A549 (cell line): ENCODE data around the gene FIBP. TPM values are rescaled to one million over a fixed set of nuclear protein-coding genes. Genes with fewer than 3 reads are reported as not detected.
A peak's percentile ranks its signal among the peaks of the same experiment; 100 is the strongest.

Experiments
- ATAC-seq, 2 experiments: fragments of 200-7000 bp in 1 of 2; fragments of >200 bp in 1 of 2; cut with Nextera tagmentation in 1 of 2; cut with Tn5 transposase in 1 of 2; 3 replicates each; pipeline versions ENCODE4 v1.8.0 to v1.9.1; 2018 to 2020; ENCODE audit warnings: mild to moderate bottlenecking in 1 of 2, moderate library complexity in 1 of 2
- CTCF ChIA-PET: fragments of 300-600 bp; sonication (Branson Sonifier 250); formaldehyde crosslinking; extraction: SDS; loops from one replicate; lab custom pipeline; 2021; ENCODE audit warnings: antibody characterized with exemption, inconsistent platforms; lab: Yijun Ruan, JAX
- POLR2A ChIA-PET: fragments of 350-600 bp; formaldehyde crosslinking; extraction: SDS; loops from one replicate; lab custom pipeline; 2021; ENCODE audit warnings: antibody characterized with exemption, inconsistent platforms; lab: Yijun Ruan, JAX
- DNase-seq, 2 experiments: peaks; one replicate each; pipeline versions ENCODE4 v3.0.0 to v3.0.0-alpha.2; 2011 to 2016; ENCODE audit warnings: low read depth in 1 of 2, low spot score in 1 of 2
- FAIRE-seq: peaks from 2 replicates; lab custom pipeline; 2011; peaks lifted over from hg19 to GRCh38; lab: Jason Lieb, UNC
- H3K27ac ChIP-seq, 2 experiments: fragments of >200 bp; sonication (Bioruptor Twin); formaldehyde crosslinking; 3 replicates each; pipeline ENCODE4 v1.5.1; 2016 to 2017
- H3K4me1 ChIP-seq: fragments of >200 bp; sonication (Bioruptor Twin); formaldehyde crosslinking; 3 replicates; pipeline ENCODE4 v1.6.1; 2016
- H3K4me2 ChIP-seq: fragments of >200 bp; sonication (Bioruptor Twin); formaldehyde crosslinking; 3 replicates; pipeline ENCODE4 v1.6.1; 2016
- H3K4me3 ChIP-seq: fragments of >200 bp; sonication (Bioruptor Twin); formaldehyde crosslinking; 3 replicates; pipeline ENCODE4 v1.5.1; 2016
- H3K9me3 ChIP-seq: fragments of >200 bp; sonication (Bioruptor Twin); formaldehyde crosslinking; 3 replicates; pipeline ENCODE4 v1.6.1; 2016
- BHLHE40 ChIP-seq: IDR thresholded peaks from 2 replicates; pipeline ENCODE4 v1.6.1; 2012; ENCODE audit warnings: low read depth, low read length, inconsistent platforms
- FOSB ChIP-seq: fragments of 250-450 bp; sonication (Bioruptor Pico); IDR thresholded peaks from 2 replicates; pipeline ENCODE4 v1.5.0; 2020; ENCODE audit warnings: mild to moderate bottlenecking, moderate library complexity
- FOSL2 ChIP-seq, 2 experiments: fragments of 450-650 bp in 1 of 2; fragments of >200 bp in 1 of 2; sonication (Bioruptor Twin) in 1 of 2; formaldehyde crosslinking; IDR thresholded peaks; 2 replicates each; pipeline versions ENCODE4 v1.5.0 to v1.6.1; 2016 to 2020; ENCODE audit warnings: mild to moderate bottlenecking in 1 of 2, moderate library complexity in 1 of 2
- FOXS1 ChIP-seq: fragments of 250-450 bp; sonication (Bioruptor Pico); IDR thresholded peaks from 2 replicates; pipeline ENCODE4 v1.5.0; 2020; ENCODE audit warnings: mild to moderate bottlenecking, moderate library complexity
- GATA3 ChIP-seq: IDR thresholded peaks from 2 replicates; pipeline ENCODE4 v1.6.1; 2012; ENCODE audit warnings: borderline replicate concordance
- HDAC2 ChIP-seq: fragments of 200-600 bp; sonication (generic); IDR thresholded peaks from 2 replicates; pipeline ENCODE4 v1.6.1; 2016
- HEYL ChIP-seq: fragments of 250-450 bp; sonication (Bioruptor Pico); IDR thresholded peaks from 2 replicates; pipeline ENCODE4 v1.8.0; 2021; ENCODE audit warnings: mild to moderate bottlenecking, moderate library complexity
- HOXB13 ChIP-seq: fragments of 250-450 bp; sonication (Bioruptor Pico); IDR thresholded peaks from 2 replicates; pipeline ENCODE4 v1.5.0; 2020; ENCODE audit warnings: low read depth, mild to moderate bottlenecking, moderate library complexity
- HOXB5 ChIP-seq: fragments of 250-450 bp; sonication (Bioruptor Pico); IDR thresholded peaks from 2 replicates; pipeline ENCODE4 v1.5.0; 2020; ENCODE audit warnings: mild to moderate bottlenecking, moderate library complexity
- JUN ChIP-seq, 2 experiments: fragments of >200 bp; sonication (Bioruptor Twin); formaldehyde crosslinking; IDR thresholded peaks; 2 replicates in 1 of 2; 3 replicates in 1 of 2; pipeline ENCODE4 v1.6.1; 2016 to 2017
- MAFK ChIP-seq: fragments of 450-650 bp; IDR thresholded peaks from 2 replicates; pipeline ENCODE4 v1.6.1; 2014; ENCODE audit not compliant: partially characterized antibody
- MAX ChIP-seq: IDR thresholded peaks from 2 replicates; pipeline ENCODE4 v1.6.1; 2012
- MAZ ChIP-seq: fragments of 150-350 bp; IDR thresholded peaks from 2 replicates; pipeline ENCODE4 v1.6.1; 2014; ENCODE audit warnings: antibody characterized with exemption, low read depth, low read length, borderline replicate concordance
- NR3C1 ChIP-seq: fragments of >200 bp; sonication (Bioruptor Twin); formaldehyde crosslinking; IDR thresholded peaks from 3 replicates; pipeline ENCODE4 v1.6.1; 2017
- SMC3 ChIP-seq: fragments of >200 bp; sonication (Bioruptor Twin); formaldehyde crosslinking; IDR thresholded peaks from 3 replicates; pipeline ENCODE4 v1.6.1; 2018; ENCODE audit warnings: inconsistent platforms
- ZNF302 ChIP-seq: fragments of 250-450 bp; sonication (Bioruptor Pico); IDR thresholded peaks from 2 replicates; pipeline ENCODE4 v1.9.0; 2021; ENCODE audit warnings: inconsistent platforms, mild to moderate bottlenecking, moderate library complexity
- ZSCAN20 ChIP-seq: fragments of 250-450 bp; sonication (Bioruptor Pico); IDR thresholded peaks from 2 replicates; pipeline ENCODE4 v1.8.0; 2022; ENCODE audit warnings: mild to moderate bottlenecking, moderate library complexity
- WGBS: methylation state at CpG from one replicate; pipeline ENCODE4 v1.1.6; 2017; ENCODE audit errors: missing lambda C conversion rate; 5-methylcytosine and 5-hydroxymethylcytosine counted together
- polyA plus RNA-seq, 4 experiments: library from polyadenylated mRNA; depleted of rRNA in 3 of 4; stranded (reverse); fragments of >200 nt; fragmentation: RNase III in 1 of 4; extraction: RNeasy Plus Mini Kit Qiagen cat#74134 plus additional on column Dnase treatment in 1 of 4; gene quantifications; 2 replicates in 3 of 4; 3 replicates in 1 of 4; pipeline ENCODE4 v1.2.3, GENCODE V29; 2011 to 2017
- TF ChIP-seq, protein P1 (sequence below): fragments of 250-450 bp; sonication (Bioruptor Pico); IDR thresholded peaks from 2 replicates; pipeline ENCODE4 v1.5.0; 2020; ENCODE audit warnings: low read depth, mild to moderate bottlenecking, moderate library complexity

The FIBP gene
- polyA plus RNA-seq, 2 of the 4 experiments (the other 2 are of a cell fraction), result 60.4 to 72.2 TPM

DNA sequence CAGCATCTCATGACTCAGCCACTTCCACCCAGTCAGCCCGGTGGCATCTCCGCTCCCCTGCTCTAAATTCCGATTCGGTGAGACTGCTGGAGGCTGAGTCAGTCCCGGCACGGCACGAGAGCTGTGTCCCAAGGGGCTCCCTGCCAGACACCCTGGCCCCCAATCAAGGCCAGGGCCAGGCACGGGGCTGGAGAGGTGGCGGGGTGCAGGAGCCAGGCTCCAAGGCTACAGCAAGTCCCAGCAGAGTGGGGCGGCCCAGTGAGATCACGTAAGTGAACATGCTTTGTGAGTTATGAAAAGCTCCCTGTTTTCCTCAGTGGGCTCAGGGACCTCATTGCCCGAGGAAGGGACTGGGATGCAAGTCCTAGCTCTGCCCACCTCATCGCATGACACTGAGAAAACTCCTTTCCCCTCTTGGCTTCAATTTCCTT, 27.6 kb upstream of the FIBP start (continued):
- TF ChIP-seq MAX (peak; percentile 90), ZNF302 (CRISPR knock-in tag) (peak; percentile 75), NR3C1 (no peak), SMC3 (0 out of 3 replicates have a peak, but pooled peaks have one; percentile 11), JUN (IDR thresholded peaks at IDR 0.05) (peak in 1 of 2 experiments; percentile 91; a peak in 3 of 5 replicates), HDAC2 (no peak), BHLHE40 (peak; percentile 99), FOXS1 (CRISPR knock-in tag) (peak; percentile 30; the same call in 1 of the 2 replicates)

DNA sequence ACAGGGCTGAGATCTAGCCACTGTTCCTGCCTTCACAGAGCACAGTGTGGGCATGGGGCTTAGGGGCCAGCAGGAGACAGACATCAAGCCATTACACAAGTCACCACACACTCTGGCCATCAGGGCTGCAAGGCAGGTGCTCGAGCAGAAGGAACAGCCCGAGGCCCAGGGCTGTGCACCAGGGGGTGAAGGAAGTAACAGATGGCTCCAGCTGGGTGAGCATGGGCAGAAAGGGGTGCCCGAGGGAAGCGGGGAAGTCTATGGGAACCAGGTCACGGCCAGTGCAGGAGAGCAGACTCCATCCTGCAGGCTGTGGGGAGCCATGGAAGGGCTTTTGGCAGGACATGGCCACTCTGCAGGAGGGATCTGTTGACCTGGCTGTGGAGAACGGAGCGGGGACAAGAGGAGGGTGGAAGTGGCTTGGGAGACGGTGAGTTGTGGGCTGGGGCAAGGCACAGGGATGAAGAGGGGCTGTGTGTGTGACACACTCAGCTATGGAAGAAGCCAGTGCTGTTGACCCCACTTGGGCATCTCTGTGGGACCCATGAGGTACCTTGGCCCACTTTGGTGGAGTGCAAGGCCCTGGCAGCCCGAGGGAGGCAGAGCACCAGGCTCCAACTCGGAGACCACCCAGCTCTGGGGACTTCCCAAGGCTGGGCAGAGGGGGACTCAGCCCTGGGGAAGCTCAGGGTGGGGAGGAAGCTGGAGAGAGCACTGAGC, 27.0 kb upstream of the FIBP start:
- H3K4me1 ChIP-seq, result peaks cover 70% of the 10 kb centered on the region
- H3K9me3 ChIP-seq, result no peaks in the 10 kb centered on the region
- H3K4me3 ChIP-seq, result no peak overlapping the region
- ChIA-PET CTCF (interaction anchor here (1.0 to 31.6 kb wide), 4 partner anchors 9 to 74 kb away, joined by 4 to 618 read pairs (median 7); partner anchors contain the start of genes CCDC85B, FIBP and FOSL1), POLR2A (interaction anchor here (0.9 to 1.9 kb wide), 6 partner anchors 14 to 57 kb away, joined by 3 to 43 read pairs (median 8); partner anchors contain the start of genes CCDC85B, FIBP, FOSL1 and MUS81)
- H3K4me2 ChIP-seq, result peak overlapping the region; percentile 98
- ATAC-seq, result peak; percentile 6; a peak in 5 of 6 replicates
- FAIRE-seq, result no peak
- 30% methylated on average over 9 of the region's 10 CpGs for WGBS
- peak overlapping the region; percentile 93 to 100 for H3K27ac ChIP-seq
- DNase-seq, result no peak
- 0 out of 2 replicates have a peak, but pooled peaks have one; percentile 11 for TF ChIP-seq MAZ
- TF ChIP-seq, protein P1, sequence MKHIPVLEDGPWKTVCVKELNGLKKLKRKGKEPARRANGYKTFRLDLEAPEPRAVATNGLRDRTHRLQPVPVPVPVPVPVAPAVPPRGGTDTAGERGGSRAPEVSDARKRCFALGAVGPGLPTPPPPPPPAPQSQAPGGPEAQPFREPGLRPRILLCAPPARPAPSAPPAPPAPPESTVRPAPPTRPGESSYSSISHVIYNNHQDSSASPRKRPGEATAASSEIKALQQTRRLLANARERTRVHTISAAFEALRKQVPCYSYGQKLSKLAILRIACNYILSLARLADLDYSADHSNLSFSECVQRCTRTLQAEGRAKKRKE (CRISPR knock-in tag), result 0 out of 2 replicates have a peak, but pooled peaks have one; percentile 15
- TF ChIP-seq FOXS1 (CRISPR knock-in tag), result 0 out of 2 replicates have a peak, but pooled peaks have one; percentile 16
- peak; percentile 74; the same call in 1 of the 2 replicates for TF ChIP-seq HOXB13 (CRISPR knock-in tag)
- no peak for TF ChIP-seq BHLHE40
- TF ChIP-seq FOSB (CRISPR knock-in tag), result 0 out of 2 replicates have a peak, but pooled peaks have one; percentile 15
- TF ChIP-seq ZNF302 (CRISPR knock-in tag), result 0 out of 2 replicates have a peak, but pooled peaks have one; percentile 65
- TF ChIP-seq HOXB5 (CRISPR knock-in tag), result 0 out of 2 replicates have a peak, but pooled peaks have one; percentile 14
- no peak for TF ChIP-seq MAX

DNA sequence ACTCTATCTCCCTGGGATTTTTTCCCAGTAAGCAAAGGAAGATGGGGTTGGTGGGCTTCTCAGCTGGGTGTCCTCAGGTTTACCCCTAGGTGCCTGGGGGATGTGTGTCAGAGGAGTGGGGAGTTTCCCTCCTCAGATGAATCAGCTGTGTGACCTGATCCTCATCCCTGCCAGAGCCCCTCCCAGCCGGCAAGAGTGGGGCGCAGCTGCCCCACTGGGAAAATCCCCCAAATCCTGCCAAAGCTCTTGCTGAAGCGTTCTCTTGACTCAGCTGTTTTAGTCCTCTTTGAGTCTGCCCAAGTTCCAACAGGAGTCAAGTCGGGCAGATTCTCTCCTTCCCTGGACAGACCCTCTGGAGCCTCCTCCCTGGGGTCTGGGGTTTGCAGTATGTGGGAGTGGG, 24.6 kb upstream of the FIBP start:
- WGBS, result 17% methylated on average over 4 of the region's 4 CpGs
- Histone ChIP-seq H3K4me3 (no peak overlapping the region), H3K4me1 (peaks cover 70% of the 10 kb centered on the region), H3K27ac (peak overlapping the region; percentile 51 to 100), H3K9me3 (no peaks in the 10 kb centered on the region), H3K4me2 (peak overlapping the region; percentile 65)
- CTCF ChIA-PET, result interaction anchor here (0.6 to 31.6 kb wide), 6 partner anchors 9 to 110 kb away, joined by 3 to 618 read pairs (median 5); partner anchors contain the start of genes CCDC85B, FIBP and FOSL1
- ATAC-seq (no peak), FAIRE-seq (no peak), DNase-seq (peak; percentile 55 to 62)
- TF ChIP-seq FOSL2 (IDR thresholded peaks at IDR 0.05) (no peak), FOSL2 (CRISPR knock-in tag; IDR thresholded peaks at IDR 0.05) (peak; percentile 48), HOXB5 (CRISPR knock-in tag) (no peak), HEYL (CRISPR knock-in tag) (no peak), ZSCAN20 (no peak), MAFK (peak; percentile 91), GATA3 (peak; percentile 42; the same call in 1 of the 2 replicates)
- TF ChIP-seq, protein P1 (CRISPR knock-in tag), result peak; percentile 1; the same call in 1 of the 2 replicates
- POLR2A ChIA-PET, result interaction anchor here (2.0 kb wide), 2 partner anchors 13 to 23 kb away, joined by 12 to 13 read pairs; partner anchors contain the start of genes CCDC85B, FIBP and FOSL1
